ENCODE measurements around the gene BCL11A. TPM values are rescaled to one million over a fixed set of nuclear protein-coding genes. Genes with fewer than 3 reads are reported as not detected.

BCL11A gene
- polyA plus RNA-seq, 2 of the 4 experiments (the other 2 are of a cell fraction) = 0.12 to 0.13 TPM

DNA sequence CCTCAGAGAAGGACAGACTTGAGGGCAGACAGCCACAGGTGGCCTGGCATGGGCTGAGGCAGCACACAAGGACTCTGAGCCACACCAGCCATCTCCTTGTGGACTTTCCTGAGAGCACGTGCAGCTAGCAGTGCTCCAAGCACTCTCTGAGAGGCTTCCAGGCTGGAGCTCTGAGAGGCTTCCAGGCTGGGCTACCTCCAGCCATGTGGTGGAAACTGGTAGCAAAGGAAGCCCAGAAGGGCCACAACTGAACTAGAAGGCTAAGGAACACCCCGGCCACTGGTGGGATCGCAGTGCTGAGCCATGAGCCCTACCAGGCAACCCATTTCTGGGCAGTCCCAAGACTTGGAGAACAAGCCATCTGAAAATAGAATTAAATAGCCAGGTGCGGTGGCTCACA, 39.5 kb downstream of the BCL11A start (continued):
- TF ChIP-seq, protein P1, sequence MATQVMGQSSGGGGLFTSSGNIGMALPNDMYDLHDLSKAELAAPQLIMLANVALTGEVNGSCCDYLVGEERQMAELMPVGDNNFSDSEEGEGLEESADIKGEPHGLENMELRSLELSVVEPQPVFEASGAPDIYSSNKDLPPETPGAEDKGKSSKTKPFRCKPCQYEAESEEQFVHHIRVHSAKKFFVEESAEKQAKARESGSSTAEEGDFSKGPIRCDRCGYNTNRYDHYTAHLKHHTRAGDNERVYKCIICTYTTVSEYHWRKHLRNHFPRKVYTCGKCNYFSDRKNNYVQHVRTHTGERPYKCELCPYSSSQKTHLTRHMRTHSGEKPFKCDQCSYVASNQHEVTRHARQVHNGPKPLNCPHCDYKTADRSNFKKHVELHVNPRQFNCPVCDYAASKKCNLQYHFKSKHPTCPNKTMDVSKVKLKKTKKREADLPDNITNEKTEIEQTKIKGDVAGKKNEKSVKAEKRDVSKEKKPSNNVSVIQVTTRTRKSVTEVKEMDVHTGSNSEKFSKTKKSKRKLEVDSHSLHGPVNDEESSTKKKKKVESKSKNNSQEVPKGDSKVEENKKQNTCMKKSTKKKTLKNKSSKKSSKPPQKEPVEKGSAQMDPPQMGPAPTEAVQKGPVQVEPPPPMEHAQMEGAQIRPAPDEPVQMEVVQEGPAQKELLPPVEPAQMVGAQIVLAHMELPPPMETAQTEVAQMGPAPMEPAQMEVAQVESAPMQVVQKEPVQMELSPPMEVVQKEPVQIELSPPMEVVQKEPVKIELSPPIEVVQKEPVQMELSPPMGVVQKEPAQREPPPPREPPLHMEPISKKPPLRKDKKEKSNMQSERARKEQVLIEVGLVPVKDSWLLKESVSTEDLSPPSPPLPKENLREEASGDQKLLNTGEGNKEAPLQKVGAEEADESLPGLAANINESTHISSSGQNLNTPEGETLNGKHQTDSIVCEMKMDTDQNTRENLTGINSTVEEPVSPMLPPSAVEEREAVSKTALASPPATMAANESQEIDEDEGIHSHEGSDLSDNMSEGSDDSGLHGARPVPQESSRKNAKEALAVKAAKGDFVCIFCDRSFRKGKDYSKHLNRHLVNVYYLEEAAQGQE (IDR thresholded peaks at IDR 0.05) = no peak
- TF ChIP-seq ZC3H11A (IDR thresholded peaks at IDR 0.05) (no peak), CBX2 (IDR thresholded peaks at IDR 0.05; ENCODE audit: borderline replicate concordance, low read depth) (no peak), MAZ (IDR thresholded peaks at IDR 0.05; ENCODE audit: borderline replicate concordance, low read depth, low read length) (no peak)
- TF ChIP-seq, protein P2, sequence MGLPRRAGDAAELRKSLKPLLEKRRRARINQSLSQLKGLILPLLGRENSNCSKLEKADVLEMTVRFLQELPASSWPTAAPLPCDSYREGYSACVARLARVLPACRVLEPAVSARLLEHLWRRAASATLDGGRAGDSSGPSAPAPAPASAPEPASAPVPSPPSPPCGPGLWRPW (IDR thresholded peaks at IDR 0.05) = no peak

DNA sequence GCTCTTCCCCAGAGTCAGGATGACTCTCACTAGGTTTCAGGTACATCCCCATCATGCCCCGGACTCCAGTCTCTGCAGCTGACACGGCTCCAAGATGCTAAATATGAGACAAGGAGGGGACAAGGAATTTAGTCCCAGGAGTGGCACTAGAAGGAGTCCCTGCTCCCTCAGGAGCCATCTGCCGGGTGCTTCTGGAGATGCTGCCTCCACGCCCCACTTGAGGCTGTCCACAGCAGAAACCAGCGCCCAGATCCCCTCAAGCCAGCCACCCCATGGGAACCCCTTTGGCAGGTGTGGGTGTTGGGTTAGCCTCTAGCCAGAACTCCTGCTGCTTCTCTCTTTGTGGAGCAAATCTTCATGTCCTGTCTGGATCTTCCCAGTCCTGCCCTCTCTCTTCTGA, 40.3 kb downstream of the BCL11A start:
- CTCF ChIA-PET = no interaction called here
- Histone ChIP-seq H3K27ac (no peak overlapping the region), H3K4me2 (no peak overlapping the region), H3K9me3 (no peaks in the 10 kb centered on the region), H3K4me1 (no peaks in the 10 kb centered on the region), H3K4me3 (no peak overlapping the region)
- no peak for ATAC-seq
- 19% methylated on average over 5 of the region's 5 CpGs for WGBS (ENCODE audit: missing lambda C conversion rate)
- DNase-seq (ENCODE audit: low read depth in 1 of 2, low spot score in 1 of 2) = no peak
- no peak for FAIRE-seq
- TF ChIP-seq, protein P3, sequence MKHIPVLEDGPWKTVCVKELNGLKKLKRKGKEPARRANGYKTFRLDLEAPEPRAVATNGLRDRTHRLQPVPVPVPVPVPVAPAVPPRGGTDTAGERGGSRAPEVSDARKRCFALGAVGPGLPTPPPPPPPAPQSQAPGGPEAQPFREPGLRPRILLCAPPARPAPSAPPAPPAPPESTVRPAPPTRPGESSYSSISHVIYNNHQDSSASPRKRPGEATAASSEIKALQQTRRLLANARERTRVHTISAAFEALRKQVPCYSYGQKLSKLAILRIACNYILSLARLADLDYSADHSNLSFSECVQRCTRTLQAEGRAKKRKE (CRISPR knock-in tag; IDR thresholded peaks at IDR 0.05; ENCODE audit: low read depth) = no peak
- TF ChIP-seq GATA3 (IDR thresholded peaks at IDR 0.05; ENCODE audit: borderline replicate concordance) = no peak
- no peak for TF ChIP-seq EHMT2 (IDR thresholded peaks at IDR 0.05; ENCODE audit: low read depth)
- no peak for TF ChIP-seq HEYL (CRISPR knock-in tag; IDR thresholded peaks at IDR 0.05)
- TF ChIP-seq TP53 (CRISPR knock-in tag; IDR thresholded peaks at IDR 0.05) = no peak
- no peak for TF ChIP-seq EP300 (IDR thresholded peaks at IDR 0.05)
- no peak for TF ChIP-seq EHF (CRISPR knock-in tag; IDR thresholded peaks at IDR 0.05)
- TF ChIP-seq, protein P4, sequence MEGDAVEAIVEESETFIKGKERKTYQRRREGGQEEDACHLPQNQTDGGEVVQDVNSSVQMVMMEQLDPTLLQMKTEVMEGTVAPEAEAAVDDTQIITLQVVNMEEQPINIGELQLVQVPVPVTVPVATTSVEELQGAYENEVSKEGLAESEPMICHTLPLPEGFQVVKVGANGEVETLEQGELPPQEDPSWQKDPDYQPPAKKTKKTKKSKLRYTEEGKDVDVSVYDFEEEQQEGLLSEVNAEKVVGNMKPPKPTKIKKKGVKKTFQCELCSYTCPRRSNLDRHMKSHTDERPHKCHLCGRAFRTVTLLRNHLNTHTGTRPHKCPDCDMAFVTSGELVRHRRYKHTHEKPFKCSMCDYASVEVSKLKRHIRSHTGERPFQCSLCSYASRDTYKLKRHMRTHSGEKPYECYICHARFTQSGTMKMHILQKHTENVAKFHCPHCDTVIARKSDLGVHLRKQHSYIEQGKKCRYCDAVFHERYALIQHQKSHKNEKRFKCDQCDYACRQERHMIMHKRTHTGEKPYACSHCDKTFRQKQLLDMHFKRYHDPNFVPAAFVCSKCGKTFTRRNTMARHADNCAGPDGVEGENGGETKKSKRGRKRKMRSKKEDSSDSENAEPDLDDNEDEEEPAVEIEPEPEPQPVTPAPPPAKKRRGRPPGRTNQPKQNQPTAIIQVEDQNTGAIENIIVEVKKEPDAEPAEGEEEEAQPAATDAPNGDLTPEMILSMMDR (IDR thresholded peaks at IDR 0.05) = no peak
- no peak for TF ChIP-seq RFX5 (IDR thresholded peaks at IDR 0.05)
- TF ChIP-seq ZC3H11A (IDR thresholded peaks at IDR 0.05) = no peak
- TF ChIP-seq FOXS1 (CRISPR knock-in tag; IDR thresholded peaks at IDR 0.05) = no peak
- TF ChIP-seq HOXB13 (CRISPR knock-in tag; IDR thresholded peaks at IDR 0.05; ENCODE audit: low read depth) = no peak
- no peak for TF ChIP-seq MYC (IDR thresholded peaks at IDR 0.05; ENCODE audit: borderline replicate concordance, low read length)
- TF ChIP-seq, protein P5, sequence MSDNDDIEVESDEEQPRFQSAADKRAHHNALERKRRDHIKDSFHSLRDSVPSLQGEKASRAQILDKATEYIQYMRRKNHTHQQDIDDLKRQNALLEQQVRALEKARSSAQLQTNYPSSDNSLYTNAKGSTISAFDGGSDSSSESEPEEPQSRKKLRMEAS (IDR thresholded peaks at IDR 0.05) = no peak
- no peak for TF ChIP-seq SMC3 (IDR thresholded peaks at IDR 0.05)
- no peak for TF ChIP-seq CHD2 (IDR thresholded peaks at IDR 0.05; ENCODE audit: low read length, partially characterized antibody)
- no peak for TF ChIP-seq NR3C1 (IDR thresholded peaks at IDR 0.05)
- TF ChIP-seq, protein P6, sequence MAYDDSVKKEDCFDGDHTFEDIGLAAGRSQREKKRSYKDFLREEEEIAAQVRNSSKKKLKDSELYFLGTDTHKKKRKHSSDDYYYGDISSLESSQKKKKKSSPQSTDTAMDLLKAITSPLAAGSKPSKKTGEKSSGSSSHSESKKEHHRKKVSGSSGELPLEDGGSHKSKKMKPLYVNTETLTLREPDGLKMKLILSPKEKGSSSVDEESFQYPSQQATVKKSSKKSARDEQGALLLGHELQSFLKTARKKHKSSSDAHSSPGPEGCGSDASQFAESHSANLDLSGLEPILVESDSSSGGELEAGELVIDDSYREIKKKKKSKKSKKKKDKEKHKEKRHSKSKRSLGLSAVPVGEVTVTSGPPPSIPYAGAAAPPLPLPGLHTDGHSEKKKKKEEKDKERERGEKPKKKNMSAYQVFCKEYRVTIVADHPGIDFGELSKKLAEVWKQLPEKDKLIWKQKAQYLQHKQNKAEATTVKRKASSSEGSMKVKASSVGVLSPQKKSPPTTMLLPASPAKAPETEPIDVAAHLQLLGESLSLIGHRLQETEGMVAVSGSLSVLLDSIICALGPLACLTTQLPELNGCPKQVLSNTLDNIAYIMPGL (CRISPR knock-in tag; IDR thresholded peaks at IDR 0.05; ENCODE audit: borderline replicate concordance) = no peak
- POLR2A ChIA-PET = no interaction called here
